Epithelial cell of prostate (primary cell): ENCODE results near the gene RNF151.
"Not testable (repeated sequence)": the region's sequence is repeated elsewhere in the genome, so short reads cannot be mapped to it uniquely, and the experiment has no call there.

Experiments
- DNase-seq: peaks from one replicate; pipeline ENCODE4 v3.0.0-alpha.2; 2011; ENCODE audit warnings: low read depth, low spot score
- H3K27ac ChIP-seq: fragments of 450-650 bp; 2 replicates; pipeline ENCODE4 v1.5.1; 2017; ENCODE audit warnings: mild to moderate bottlenecking

RNF151 gene

DNA sequence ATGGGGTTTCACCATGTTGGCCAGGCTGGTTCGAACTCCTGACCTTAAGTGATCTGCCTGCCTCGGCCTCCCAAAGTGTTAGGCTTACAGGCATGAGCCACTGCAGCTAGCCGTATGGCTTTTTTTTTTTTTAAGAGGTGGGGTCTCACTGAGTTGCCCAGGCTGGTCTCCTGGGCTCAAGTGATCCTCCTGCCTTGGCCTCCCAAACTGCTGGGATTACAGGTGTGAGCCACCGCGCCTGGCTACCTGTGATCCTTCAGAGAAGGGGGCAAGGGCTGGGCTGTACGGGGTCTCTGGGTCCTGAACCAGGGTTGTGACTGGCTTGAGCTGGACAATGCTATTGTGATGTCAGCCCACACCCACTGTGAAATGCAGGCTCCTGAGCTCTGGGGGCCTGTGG, at the start of gene RNF151:
RNF151 (plus strand) TSS at position 397 of the 400 bp plus-strand sequence. CDS start 26 bp downstream, outside the sequence.
- no peak within 1 kb of the TSS for H3K27ac ChIP-seq
- no peak for DNase-seq

- H3K27ac ChIP-seq, result no peak overlapping the region
- no peak for DNase-seq
Observed at GRCh38 chr16:1917056-1917664, 49.5 kb upstream of the RNF151 start.

GRCh38 chr16:1917665-1918350, 48.8 kb upstream of the RNF151 start:
- no peak overlapping the region for H3K27ac ChIP-seq
- DNase-seq, result no peak

DNA sequence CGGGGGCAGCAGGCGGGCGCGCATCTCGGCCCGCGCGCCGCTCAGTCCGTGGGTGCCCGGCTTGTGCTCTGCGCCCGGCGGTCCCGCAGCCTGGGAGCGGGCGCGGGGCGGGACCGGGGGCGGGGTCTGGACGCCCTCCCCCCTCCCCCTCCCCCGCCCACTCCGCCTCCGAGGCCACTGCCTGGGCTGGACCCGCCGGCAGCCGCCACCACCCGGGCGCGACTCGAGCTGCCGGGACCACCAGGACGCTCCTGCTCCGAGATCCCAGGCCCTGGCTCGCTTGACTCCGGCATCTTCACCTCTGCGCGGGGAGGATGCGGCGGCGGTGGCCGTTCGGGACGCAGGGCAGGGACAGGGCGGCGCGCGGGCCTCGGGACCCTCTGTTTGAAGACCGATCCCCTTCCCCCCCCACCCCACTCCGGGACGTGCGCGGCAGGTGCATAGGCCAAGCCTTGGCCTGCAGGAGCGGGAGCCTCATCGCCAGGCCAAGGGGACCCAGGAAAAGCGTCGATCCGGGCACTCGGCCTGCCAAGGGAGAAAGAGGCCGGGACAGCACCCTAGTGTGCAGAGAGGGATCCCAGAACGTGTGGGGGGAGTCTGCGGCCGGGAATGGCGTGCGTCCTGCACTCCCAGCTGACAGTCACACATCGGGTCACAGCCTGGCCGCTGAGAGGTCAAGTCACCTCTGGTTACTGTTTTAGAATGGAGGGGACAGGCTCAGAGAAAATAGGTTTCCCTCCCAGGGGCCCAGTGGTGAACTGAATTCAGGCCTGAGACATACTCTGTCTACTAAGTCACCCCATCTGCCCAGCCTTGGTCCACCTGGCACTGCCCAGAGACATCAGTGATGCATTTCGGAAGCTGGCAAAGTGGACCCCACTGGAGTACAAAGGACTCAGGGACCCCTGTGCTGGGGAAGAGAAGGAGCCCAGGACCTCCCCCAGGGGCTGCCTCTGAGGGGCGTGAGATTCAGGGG, 48.0 kb upstream of the RNF151 start, which contains the start of gene HS3ST6:
HS3ST6 (minus strand) TSS at position 65 of the 976 bp plus-strand sequence. CDS start 92 bp downstream, outside the sequence.
- no peak for DNase-seq
- H3K27ac ChIP-seq, result no peak within 1 kb of the TSS

GRCh38 chr16:1919327-1919998, 47.2 kb upstream of the RNF151 start:
- no peak overlapping the region for H3K27ac ChIP-seq
- DNase-seq, result no peak

DNA sequence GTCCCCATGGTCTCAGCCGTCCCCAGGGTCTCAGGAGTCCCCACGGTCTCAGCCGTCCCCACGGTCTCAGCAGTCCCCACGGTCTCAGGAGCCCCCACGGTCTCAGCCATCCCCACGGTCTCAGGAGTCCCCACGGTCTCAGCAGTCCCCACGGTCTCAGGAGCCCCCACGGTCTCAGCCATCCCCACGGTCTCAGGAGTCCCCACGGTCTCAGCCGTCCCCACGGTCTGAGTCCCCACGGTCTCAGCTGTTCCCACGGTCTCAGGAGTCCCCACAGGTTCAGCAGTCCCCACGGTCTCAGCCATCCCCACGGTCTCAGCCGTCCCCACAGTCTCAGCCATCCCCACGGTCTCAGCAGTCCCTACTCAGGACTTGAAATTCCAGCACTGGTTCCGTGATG, 46.5 kb upstream of the RNF151 start:
- DNase-seq, H3K27ac ChIP-seq: not testable (repeated sequence)

- H3K27ac ChIP-seq, result no peak overlapping the region
- no peak for DNase-seq
Observed at GRCh38 chr16:1920727-1921171, 45.9 kb upstream of the RNF151 start.

DNA sequence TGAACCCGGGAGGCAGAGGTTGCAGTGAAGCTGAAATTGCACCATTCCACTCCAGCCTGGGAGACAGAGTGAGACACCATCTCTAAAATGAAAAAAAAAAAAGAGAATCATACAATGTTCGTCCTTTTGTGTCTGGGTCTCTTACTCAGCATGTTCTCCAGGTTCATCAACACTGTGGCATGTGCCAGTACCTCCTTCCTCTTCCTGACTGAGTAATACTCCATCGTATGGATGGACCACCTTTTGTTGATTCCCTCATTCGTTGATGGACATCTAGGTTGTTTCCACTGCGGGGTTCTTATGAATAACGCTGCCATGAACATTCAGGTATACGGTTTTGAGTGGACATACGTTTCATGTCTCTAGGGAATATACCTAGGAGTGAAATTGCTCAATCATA, 44.3 kb upstream of the RNF151 start:
- no peak overlapping the region for H3K27ac ChIP-seq
- no peak for DNase-seq

DNA sequence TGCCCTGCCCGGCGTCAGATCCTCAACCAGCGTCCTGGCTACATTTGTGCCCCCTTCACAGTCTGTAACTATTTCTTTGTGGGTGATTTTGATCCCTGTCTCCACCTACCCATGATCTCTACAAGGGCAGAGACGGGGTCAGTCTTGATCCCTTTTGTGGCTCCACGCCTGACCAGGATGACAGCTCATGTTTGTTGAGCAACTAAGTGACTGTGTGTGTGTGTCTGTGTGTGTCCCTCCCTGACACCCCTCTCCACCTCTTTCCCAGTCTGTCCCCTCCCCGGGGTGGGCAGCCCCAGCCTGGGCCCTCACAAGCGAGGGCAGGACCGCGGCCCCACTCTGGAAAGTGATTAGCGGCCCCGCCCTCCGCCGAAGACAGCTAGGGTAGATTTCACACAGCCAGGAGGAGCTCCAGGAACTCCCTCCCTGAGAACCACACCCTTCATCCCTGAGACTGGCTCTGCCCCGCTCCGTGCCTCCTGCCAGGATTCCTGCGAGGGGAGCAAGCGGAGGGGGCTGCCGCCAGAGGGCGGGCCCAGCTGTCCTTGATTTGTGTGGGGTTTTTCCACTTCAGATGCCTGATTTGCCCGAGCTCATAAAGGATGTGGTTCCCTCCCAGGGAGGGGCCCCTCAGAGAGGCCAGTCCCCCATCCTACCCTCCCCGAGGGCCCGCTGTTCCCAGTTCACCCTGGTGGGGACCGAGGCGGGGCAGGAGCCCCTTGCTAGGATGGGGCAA, 43.2 kb upstream of the RNF151 start:
- H3K27ac ChIP-seq, result no peak overlapping the region
- DNase-seq, result no peak

DNA sequence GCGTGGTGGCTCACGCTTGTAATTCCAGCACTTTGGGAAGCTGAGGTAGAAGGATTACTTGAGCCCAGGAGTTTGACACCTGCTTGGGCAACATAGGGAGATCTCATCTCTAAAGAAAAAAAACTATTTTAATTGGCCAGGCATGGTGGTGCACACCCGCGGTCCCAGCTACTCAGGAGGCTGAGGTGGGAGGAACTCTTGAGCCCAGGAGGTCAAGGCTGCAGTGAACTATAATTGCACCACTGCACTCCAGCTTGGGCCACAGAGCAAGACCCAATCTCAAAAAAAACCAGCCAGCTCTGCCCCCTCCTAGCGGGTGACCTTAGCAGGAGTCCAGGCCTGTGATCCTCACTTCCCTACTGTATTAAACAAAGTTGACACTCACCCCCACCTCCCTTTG, 42.6 kb upstream of the RNF151 start:
- no peak for DNase-seq

GRCh38 chr16:1926271-1926670, 40.4 kb upstream of the RNF151 start:
- no peak for DNase-seq
- H3K27ac ChIP-seq, result no peak overlapping the region

More for the DNA sequence above, 42.6 kb upstream of the RNF151 start:
- no peak overlapping the region for H3K27ac ChIP-seq

DNA sequence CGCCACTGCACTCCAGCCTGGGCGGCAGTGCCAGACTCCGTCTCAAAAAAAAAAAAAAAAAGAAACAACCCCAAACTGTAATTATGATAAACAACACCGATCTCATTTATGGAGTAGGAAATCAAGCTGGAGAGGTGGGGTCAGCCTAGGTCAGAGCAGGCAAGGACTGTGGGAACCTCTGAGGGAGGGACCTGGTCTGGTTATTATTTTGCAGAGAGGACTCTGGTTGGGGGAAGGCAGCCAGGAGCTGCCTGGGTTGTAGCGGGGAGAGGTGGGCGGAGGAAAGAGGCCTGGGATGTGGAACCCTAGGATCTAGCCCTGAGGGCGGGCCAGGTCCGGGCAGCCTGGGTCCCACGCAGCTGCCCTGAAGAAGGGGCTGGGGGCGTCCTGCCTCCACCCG, 37.6 kb upstream of the RNF151 start:
- no peak overlapping the region for H3K27ac ChIP-seq
- no peak for DNase-seq

DNA sequence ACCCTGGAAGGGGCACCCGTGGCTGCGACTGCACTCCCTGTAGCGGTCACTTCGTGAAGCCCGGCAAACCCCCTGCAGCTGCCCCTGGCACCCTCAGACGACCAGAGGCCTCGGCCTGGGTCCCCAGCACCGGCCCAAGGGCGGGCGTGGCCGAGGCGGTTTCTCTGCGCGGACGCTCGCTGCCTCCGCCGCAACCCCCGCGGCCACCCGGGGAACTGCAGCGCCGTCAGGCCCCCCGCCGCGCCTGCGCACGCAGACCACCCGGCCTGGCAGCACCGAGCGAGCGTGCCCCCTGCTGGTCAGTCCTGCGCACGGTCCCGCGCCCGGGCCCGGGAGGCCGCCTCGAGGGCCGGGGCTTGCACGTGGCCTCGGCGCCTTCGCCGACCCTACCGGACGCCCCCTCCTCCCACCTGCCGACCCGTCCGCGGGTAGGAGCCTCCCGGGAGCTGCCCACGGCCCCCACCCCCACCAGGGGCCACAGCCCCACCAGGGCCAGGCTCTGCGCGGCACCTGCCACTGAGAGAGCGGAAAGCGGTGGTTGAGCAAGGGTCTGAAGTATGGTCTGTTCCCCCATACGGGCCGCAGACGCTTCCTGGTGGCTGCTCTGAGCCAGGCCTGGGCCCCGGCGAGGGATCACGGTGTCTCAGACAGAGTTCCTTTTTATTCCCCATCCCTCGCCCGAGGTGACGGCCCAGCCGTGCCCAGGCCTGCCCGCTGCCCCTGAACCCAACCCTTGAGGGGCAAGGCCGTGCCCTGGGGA, 36.9 kb upstream of the RNF151 start:
- H3K27ac ChIP-seq, result no peak overlapping the region

DNA sequence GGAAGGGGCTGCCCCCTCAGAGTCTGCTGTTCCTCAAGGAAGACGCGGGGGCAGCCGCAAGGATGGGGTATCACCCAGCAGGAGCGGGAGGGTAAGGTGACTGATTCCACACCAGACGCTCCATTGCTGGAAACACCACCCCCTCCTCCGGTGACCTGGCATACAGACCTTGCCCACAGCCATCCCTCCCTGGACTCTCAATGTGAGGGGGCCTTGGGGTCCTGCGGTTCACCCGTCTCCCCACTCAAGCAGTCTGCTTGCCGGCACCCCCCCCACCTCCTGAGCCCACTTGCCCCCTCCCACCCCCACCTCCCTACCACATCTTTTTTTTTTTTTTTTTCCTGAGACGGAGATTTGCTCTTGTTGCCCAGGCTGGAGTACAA, 36.3 kb upstream of the RNF151 start:
- H3K27ac ChIP-seq, result no peak overlapping the region
- no peak for DNase-seq

More for the DNA sequence above, 36.9 kb upstream of the RNF151 start:
- no peak for DNase-seq

DNA sequence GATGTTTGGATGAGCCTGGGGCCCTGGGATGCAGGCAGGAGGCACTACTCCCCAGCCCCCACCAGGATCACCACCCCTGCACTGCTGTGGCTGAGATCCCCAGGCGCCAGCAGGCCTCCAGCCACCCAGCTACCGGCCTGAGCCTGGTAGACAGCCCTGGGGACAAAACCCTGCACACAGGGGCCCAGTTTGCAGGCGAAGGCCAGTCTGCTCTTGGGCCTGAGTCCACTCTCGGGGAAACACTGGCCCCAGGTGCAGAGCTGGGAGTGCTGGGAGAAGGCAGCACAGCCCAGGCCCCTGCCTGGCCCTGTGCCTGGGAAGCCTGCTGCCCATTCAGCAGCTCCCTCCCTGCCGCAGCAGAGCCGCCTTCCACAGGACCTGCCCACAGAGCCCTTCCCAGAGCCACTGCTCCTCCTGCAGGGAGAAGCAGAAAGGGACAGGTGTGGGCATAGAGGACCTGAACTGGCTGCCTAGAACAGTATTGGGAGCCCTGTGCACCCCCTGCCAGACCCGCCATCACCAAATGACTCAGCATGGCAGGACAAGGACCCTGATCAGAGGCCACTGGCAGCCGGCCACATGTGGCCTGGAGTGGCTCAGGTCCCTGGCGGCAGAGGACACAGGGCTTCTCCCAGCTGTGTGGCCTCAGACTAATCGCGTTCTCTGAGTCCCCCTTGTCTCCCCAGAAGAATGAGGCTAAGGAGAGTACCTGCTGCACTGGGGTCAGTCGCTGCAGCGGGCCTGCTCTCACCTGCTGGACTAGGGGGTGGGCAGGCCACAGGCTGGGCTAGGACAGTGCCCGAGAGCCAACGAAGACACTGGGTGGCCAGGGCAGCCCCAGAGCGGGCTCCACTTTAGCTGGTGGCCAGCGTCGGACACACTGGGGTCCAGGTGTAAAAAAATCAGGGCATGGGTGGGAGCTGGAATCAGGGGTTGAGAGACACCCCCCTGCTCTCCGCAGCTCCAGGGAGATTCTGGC, 34.3 kb upstream of the RNF151 start:
- H3K27ac ChIP-seq, result no peak overlapping the region
- no peak for DNase-seq

GRCh38 chr16:1933097-1933661, 33.5 kb upstream of the RNF151 start:
- no peak for DNase-seq
- no peak overlapping the region for H3K27ac ChIP-seq

- no peak for DNase-seq
- H3K27ac ChIP-seq, result no peak overlapping the region
Observed at GRCh38 chr16:1936945-1937479, 29.6 kb upstream of the RNF151 start.
